BJ (cell line): ENCODE data around the gene PEMT. TPM values are rescaled to one million over a fixed set of nuclear protein-coding genes. Genes with fewer than 3 reads are reported as not detected.

Source experiments
- CTCF ChIA-PET: fragments of 350-600 bp; formaldehyde crosslinking; extraction: SDS; loops from one replicate; lab custom pipeline; 2021; ENCODE audit warnings: antibody characterized with exemption, inconsistent platforms; lab: Yijun Ruan, JAX
- POLR2A ChIA-PET: fragments of 300-600 bp; sonication (Branson Sonifier 250); formaldehyde crosslinking; extraction: SDS; loops from one replicate; lab custom pipeline; 2021; ENCODE audit warnings: antibody characterized with exemption; lab: Charles Lee
- DNase-seq: peaks from one replicate; pipeline ENCODE4 v3.0.0-alpha.2; 2011; ENCODE audit warnings: low read depth
- H3K27me3 ChIP-seq: 2 replicates; pipeline ENCODE4 v1.6.0; 2011; ENCODE audit warnings: low read length; ENCODE audit not compliant: control insufficient read depth, insufficient read depth
- H3K36me3 ChIP-seq: 2 replicates; pipeline ENCODE4 v1.5.1; 2011; ENCODE audit warnings: low read length; ENCODE audit not compliant: control insufficient read depth, insufficient read depth
- H3K4me3 ChIP-seq: 2 replicates; pipeline ENCODE4 v1.5.1; 2011; ENCODE audit warnings: low read depth, mild to moderate bottlenecking, control low read depth, low read length
- CTCF ChIP-seq: IDR thresholded peaks from 2 replicates; pipeline ENCODE4 v1.5.1; 2011; ENCODE audit warnings: low read depth, mild to moderate bottlenecking, control low read depth, inconsistent platforms, low read length, moderate library complexity; ENCODE audit not compliant: insufficient read depth
- polyA plus RNA-seq: library from polyadenylated mRNA; depleted of rRNA; stranded (reverse); fragments of >200 nt; gene quantifications from 2 replicates; pipeline ENCODE4 v1.2.3, GENCODE V29; 2011

PEMT gene
- polyA plus RNA-seq, 1 experiment: 50.7 TPM

DNA sequence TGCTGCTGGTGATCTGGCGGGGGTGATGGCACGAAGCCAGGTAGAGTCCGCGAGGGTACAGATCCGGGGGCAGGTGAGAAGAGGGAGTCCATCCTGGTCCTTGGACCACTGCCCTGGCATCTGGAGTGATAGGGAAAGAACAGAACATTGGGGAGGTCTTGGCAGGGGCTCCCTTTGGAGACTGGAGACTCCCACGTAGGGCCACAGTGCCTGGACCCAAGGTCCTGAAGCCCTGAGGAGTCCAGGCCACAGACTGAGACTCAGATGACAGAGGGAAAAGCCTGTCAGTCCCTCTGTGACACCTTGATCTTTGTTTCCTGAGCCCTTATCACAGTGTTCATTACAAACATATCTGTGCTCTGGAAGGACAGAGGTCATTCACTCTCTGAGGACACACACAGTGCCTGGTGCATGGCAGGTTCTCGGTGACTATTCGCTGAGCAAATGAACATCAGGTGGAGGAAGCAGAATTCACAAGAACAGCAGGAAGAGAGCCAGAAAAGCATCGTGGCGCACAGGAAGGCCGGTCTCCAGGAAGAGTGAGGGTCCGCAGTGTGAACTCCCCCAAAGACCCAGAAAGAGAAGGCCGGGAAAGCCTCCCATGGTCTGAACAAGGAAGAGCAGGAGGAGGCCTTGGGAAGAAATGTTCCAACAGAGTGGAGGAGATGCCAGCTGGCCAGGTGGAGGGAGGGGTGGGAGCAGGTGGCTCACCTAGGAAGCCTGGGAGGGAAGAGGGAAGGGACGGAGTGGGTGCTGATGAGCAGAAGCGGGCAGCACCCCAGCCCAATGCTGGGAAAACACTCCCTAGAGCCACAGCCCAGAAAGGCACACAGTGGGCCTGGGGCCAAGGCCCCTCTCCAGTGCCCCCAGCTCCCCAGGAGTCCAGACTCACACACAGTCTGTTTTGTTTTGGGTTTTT, 20.5 kb downstream of the PEMT start:
- TF ChIP-seq CTCF: no peak
- CTCF ChIA-PET: interaction anchor here (0.9 to 11.8 kb wide), 7 partner anchors 10 to 216 kb away, joined by 3 to 149 read pairs (median 22); partner anchors contain the start of genes PEMT and RASD1
- H3K4me3 ChIP-seq: no peak overlapping the region
- no peaks in the 10 kb centered on the region for H3K27me3 ChIP-seq
- no peaks in the 10 kb centered on the region for H3K36me3 ChIP-seq
- POLR2A ChIA-PET: no interaction called here
- no peak for DNase-seq

GRCh38 chr17:17570140-17570797, 21.2 kb downstream of the PEMT start:
- no peaks in the 10 kb centered on the region for H3K36me3 ChIP-seq
- ChIA-PET POLR2A (no interaction called here), CTCF (interaction anchor here (1.6 to 11.8 kb wide), 15 partner anchors 10 to 216 kb away, joined by 4 to 149 read pairs (median 17); partner anchors contain the start of genes PEMT and RASD1)
- no peak for DNase-seq
- TF ChIP-seq CTCF: peak; percentile 55
- H3K4me3 ChIP-seq: no peak overlapping the region
- H3K27me3 ChIP-seq: no peaks in the 10 kb centered on the region

DNA sequence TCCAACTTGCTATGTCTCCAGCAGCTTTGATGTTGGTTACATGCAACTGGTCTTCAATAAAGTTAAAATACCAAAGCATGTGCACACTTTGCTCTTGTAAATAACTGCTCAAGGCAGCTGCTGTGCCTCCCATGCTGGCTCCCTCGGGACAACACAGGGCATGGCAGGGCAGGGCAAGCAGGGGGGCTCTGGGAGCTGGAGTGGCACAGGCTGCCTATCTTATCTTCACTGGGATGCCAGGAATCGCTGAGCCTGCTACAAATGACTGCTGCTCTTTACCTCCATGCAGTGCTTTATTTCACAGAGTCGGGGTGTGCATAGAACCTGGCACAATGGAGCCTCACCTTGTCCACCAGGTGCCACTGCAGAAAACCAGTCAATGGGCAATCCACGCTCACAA, 21.8 kb downstream of the PEMT start:
- POLR2A ChIA-PET: no interaction called here
- no peaks in the 10 kb centered on the region for H3K27me3 ChIP-seq
- CTCF ChIA-PET: interaction anchor here (0.7 to 11.8 kb wide), 24 partner anchors 10 to 215 kb away, joined by 3 to 149 read pairs (median 12); partner anchors contain the start of genes PEMT and RASD1
- DNase-seq: no peak
- no peak overlapping the region for H3K4me3 ChIP-seq
- TF ChIP-seq CTCF: no peak
- no peaks in the 10 kb centered on the region for H3K36me3 ChIP-seq

DNA sequence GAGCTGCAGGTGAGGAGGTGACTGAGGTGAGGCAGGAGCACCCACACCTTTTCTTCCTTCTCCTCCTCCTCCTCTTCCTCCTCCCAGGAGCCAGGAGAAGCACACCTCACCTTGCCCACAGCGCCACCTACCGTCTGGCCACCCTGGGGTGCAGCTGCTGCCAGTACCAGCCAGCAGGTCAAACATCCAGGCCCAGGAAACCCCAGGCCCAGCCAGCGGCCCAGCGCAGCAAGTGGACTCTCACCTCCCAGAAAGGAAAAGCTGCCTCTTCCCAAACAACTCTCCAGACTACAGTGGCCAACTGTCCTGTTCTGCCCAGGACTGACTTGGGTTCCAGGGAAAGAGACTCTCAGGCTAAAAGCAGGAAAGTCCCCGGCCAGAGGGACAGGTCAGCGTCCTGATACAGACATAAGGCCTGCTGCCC, 22.7 kb downstream of the PEMT start:
- Histone ChIP-seq H3K36me3 (no peaks in the 10 kb centered on the region), H3K27me3 (no peaks in the 10 kb centered on the region), H3K4me3 (no peak overlapping the region)
- no peak for DNase-seq
- CTCF ChIA-PET: interaction anchor here (0.7 to 11.8 kb wide), 34 partner anchors 8 to 214 kb away, joined by 3 to 149 read pairs (median 7); partner anchors contain the start of genes PEMT and RASD1
- peak; percentile 84 for TF ChIP-seq CTCF
- POLR2A ChIA-PET: interaction anchor here (0.6 kb wide), 1 partner anchor 22 kb away, joined by 3 read pairs; the partner anchor contains the start of gene PEMT
